Measurements from ENCODE around the gene PTPN1. TPM values are rescaled to one million over a fixed set of nuclear protein-coding genes. Genes with fewer than 3 reads are reported as not detected.
"Not testable (repeated sequence)": the region's sequence is repeated elsewhere in the genome, so short reads cannot be mapped to it uniquely, and the experiment has no call there.

Gene PTPN1
- total RNA-seq, 4 donors from 2014 or later: 20.7 to 26.7 (median 23.7) TPM

- Histone ChIP-seq H3K9me3 (peaks cover 0 to 15% (median 3%) of the 10 kb centered on the region in 4 donors), H3K27ac (no peak overlapping the region), H3K36me3 (peaks cover 0 to 9% (median 0%) of the 10 kb centered on the region in 3 donors), H3K4me1 (no peaks in the 10 kb centered on the region), H3K27me3 (no peaks in the 10 kb centered on the region), H3K4me3 (no peak overlapping the region)
- WGBS, 2 donors: 84 to 87% methylated on average over 5 of the region's 5 CpGs
- no peak for DNase-seq (ENCODE audit: low spot score in 2 of 2)
- TF ChIP-seq CTCF (IDR thresholded peaks at IDR 0.05) (no peak), POLR2A (IDR thresholded peaks at IDR 0.05) (no peak), EP300 (IDR thresholded peaks at IDR 0.05) (no peak)
These were observed 106.8 kb downstream of the PTPN1 start for GRCh38 chr20:50617022-50617421.

GRCh38 chr20:50618537-50618936 lies 108.4 kb downstream of the PTPN1 start:
- 93 to 100% methylated on average over 1 of the region's 1 CpG for WGBS, 2 donors
- Histone ChIP-seq H3K36me3 (peaks cover 0 to 9% (median 0%) of the 10 kb centered on the region in 3 donors), H3K9me3 (peaks cover 0 to 15% (median 3%) of the 10 kb centered on the region in 4 donors), H3K4me3 (no peak overlapping the region), H3K27ac (no peak overlapping the region), H3K27me3 (no peaks in the 10 kb centered on the region), H3K4me1 (no peaks in the 10 kb centered on the region)
- TF ChIP-seq POLR2A (IDR thresholded peaks at IDR 0.05): no peak
- no peak for TF ChIP-seq EP300 (IDR thresholded peaks at IDR 0.05)
- no peak for TF ChIP-seq CTCF (IDR thresholded peaks at IDR 0.05)
- no peak for DNase-seq (ENCODE audit: low spot score in 2 of 2)

- H3K27ac ChIP-seq; H3K4me1 ChIP-seq; DNase-seq (ENCODE audit: low spot score in 2 of 2); H3K4me3 ChIP-seq; H3K27me3 ChIP-seq; H3K36me3 ChIP-seq: not testable (repeated sequence)
- 96 to 99% methylated on average over 9 of the region's 9 CpGs for WGBS, 2 donors
- peaks cover 0 to 15% (median 3%) of the 10 kb centered on the region in 4 donors for H3K9me3 ChIP-seq
These were observed 110.3 kb downstream of the PTPN1 start for GRCh38 chr20:50620459-50620858.

- TF ChIP-seq CTCF (IDR thresholded peaks at IDR 0.05): no peak
- TF ChIP-seq EP300 (IDR thresholded peaks at IDR 0.05): no peak
- TF ChIP-seq POLR2A (IDR thresholded peaks at IDR 0.05): no peak
- WGBS, 2 donors: 56 to 82% methylated on average over 4 of the region's 4 CpGs
- no peak for DNase-seq (ENCODE audit: low spot score in 2 of 2)
- Histone ChIP-seq H3K4me3 (no peak overlapping the region), H3K36me3 (peaks cover 0 to 9% (median 0%) of the 10 kb centered on the region in 3 donors), H3K4me1 (peaks cover 0 to 9% (median 0%) of the 10 kb centered on the region in 4 donors), H3K27me3 (no peaks in the 10 kb centered on the region), H3K27ac (no peak overlapping the region), H3K9me3 (peaks cover 0 to 15% (median 3%) of the 10 kb centered on the region in 4 donors)
These were observed 111.0 kb downstream of the PTPN1 start for GRCh38 chr20:50621068-50621665.

GRCh38 chr20:50624351-50625016 lies 114.3 kb downstream of the PTPN1 start:
- no peaks in the 10 kb centered on the region for H3K27me3 ChIP-seq
- WGBS, 2 donors: 87 to 91% methylated on average over 14 to 17 of the region's 18 CpGs
- TF ChIP-seq EP300 (IDR thresholded peaks at IDR 0.05) (no peak), CTCF (IDR thresholded peaks at IDR 0.05) (no peak), POLR2A (IDR thresholded peaks at IDR 0.05) (no peak)
- H3K4me3 ChIP-seq: no peak overlapping the region
- peaks cover 0 to 11% (median 0%) of the 10 kb centered on the region in 4 donors for H3K4me1 ChIP-seq
- no peak overlapping the region for H3K27ac ChIP-seq
- H3K9me3 ChIP-seq: peaks cover 0 to 15% (median 3%) of the 10 kb centered on the region in 4 donors
- no peak for DNase-seq (ENCODE audit: low spot score in 2 of 2)
- peaks cover 0 to 9% (median 0%) of the 10 kb centered on the region in 3 donors for H3K36me3 ChIP-seq
